ENCODE results near the gene KIAA1217.

KIAA1217 gene

GRCh38 chr10:24579448-24579847 is 370.5 kb downstream of the KIAA1217 start:
- no peak for DNase-seq (ENCODE audit: low read depth in 1 of 2, low spot score in 1 of 2)
- in situ Hi-C loops (cut with HindIII; ENCODE audit: low pct_unique_long_range_greater_than_20kb, low sequenced_read_pairs): no loop called here
- TF ChIP-seq JUND (IDR thresholded peaks at IDR 0.05; ENCODE audit: low read depth): no peak

GRCh38 chr10:24579906-24580305 is 371.0 kb downstream of the KIAA1217 start:
- in situ Hi-C loops (cut with HindIII; ENCODE audit: low pct_unique_long_range_greater_than_20kb, low sequenced_read_pairs): no loop called here
- no peak for DNase-seq (ENCODE audit: low read depth in 1 of 2, low spot score in 1 of 2)
- no peak for TF ChIP-seq JUND (IDR thresholded peaks at IDR 0.05; ENCODE audit: low read depth)

GRCh38 chr10:24589265-24589664 is 380.3 kb downstream of the KIAA1217 start:
- in situ Hi-C loops (cut with HindIII; ENCODE audit: low pct_unique_long_range_greater_than_20kb, low sequenced_read_pairs): no loop called here
- DNase-seq (ENCODE audit: low read depth in 1 of 2, low spot score in 1 of 2): no peak
- TF ChIP-seq JUND (IDR thresholded peaks at IDR 0.05; ENCODE audit: low read depth): no peak

GRCh38 chr10:24590697-24591457 is 381.9 kb downstream of the KIAA1217 start:
- in situ Hi-C loops (cut with HindIII; ENCODE audit: low pct_unique_long_range_greater_than_20kb, low sequenced_read_pairs): no loop called here
- DNase-seq (ENCODE audit: low read depth in 1 of 2, low spot score in 1 of 2): no peak
- no peak for TF ChIP-seq JUND (IDR thresholded peaks at IDR 0.05; ENCODE audit: low read depth)

- TF ChIP-seq JUND (IDR thresholded peaks at IDR 0.05; ENCODE audit: low read depth): no peak
- in situ Hi-C loops (cut with HindIII; ENCODE audit: low pct_unique_long_range_greater_than_20kb, low sequenced_read_pairs): no loop called here
- no peak for DNase-seq (ENCODE audit: low read depth in 1 of 2, low spot score in 1 of 2)
These were observed 387.4 kb downstream of the KIAA1217 start for GRCh38 chr10:24596217-24596930.

- DNase-seq (ENCODE audit: low read depth in 1 of 2, low spot score in 1 of 2): no peak
- TF ChIP-seq JUND (IDR thresholded peaks at IDR 0.05; ENCODE audit: low read depth): no peak
- in situ Hi-C loops (cut with HindIII; ENCODE audit: low pct_unique_long_range_greater_than_20kb, low sequenced_read_pairs): no loop called here
These were observed 388.5 kb downstream of the KIAA1217 start for GRCh38 chr10:24597426-24597825.
